Renal cortex interstitium (tissue), 11 donors: Measurements from ENCODE around the gene LFNG. TPM values are rescaled to one million over a fixed set of nuclear protein-coding genes. Genes with fewer than 3 reads are reported as not detected.
"Not testable (repeated sequence)": the region's sequence is repeated elsewhere in the genome, so short reads cannot be mapped to it uniquely, and the experiment has no call there.

Experiments
- DNase-seq, 11 donors: peaks; one replicate each; pipeline ENCODE4 v3.0.0-alpha.2; 2013; ENCODE audit warnings: low read depth in 9 of 11, low spot score in 4 of 11; ENCODE audit errors: extremely low read depth in 1 of 11
- polyA plus RNA-seq, 3 donors: library from polyadenylated mRNA; unstranded; fragments of 120-200 nt; gene quantifications; one replicate each; pipeline ENCODE4 v1.2.1, GENCODE V29; 2013; ENCODE audit not compliant: insufficient read length in 3 of 3

The LFNG gene
- polyA plus RNA-seq, 3 donors: 24.1 to 37.5 (median 36.7) TPM

DNA sequence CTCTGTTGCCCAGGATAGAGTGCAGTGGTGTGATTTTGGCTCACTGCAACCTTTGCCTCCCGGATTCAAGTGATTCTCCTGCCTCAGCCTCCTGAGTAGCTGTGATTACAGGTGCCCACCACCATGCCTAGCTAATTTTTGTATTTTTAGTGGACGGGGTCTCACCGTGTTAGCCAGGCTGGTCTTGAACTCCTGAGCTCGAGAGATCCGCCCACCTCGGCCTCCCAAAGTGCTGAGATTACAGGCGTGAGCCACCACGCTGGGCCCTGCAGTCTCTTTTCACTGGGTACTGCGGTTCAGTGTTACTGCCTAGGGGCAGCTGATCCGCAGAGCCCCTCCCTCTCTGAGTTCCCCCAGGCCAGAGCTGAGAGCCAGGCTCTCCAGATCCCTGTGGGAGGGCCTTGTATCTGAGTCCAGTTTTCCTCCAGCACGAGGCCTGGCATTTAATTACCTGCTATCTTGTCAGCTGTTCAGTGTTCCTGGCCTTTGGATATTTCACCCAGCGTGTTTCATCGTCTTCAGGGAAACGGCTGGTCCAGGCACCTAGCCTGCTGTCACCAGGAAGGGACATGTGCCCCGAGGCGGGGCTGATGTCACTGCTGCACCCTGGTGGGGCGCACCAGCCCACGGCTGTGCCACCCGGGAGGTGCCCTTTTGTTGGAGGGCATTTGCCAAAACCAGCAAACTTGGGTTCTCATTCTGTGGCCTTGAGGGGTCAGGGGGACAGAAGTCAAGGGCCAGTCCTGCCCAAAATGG, 16.5 kb downstream of the LFNG start:
- DNase-seq: not testable (repeated sequence)

DNA sequence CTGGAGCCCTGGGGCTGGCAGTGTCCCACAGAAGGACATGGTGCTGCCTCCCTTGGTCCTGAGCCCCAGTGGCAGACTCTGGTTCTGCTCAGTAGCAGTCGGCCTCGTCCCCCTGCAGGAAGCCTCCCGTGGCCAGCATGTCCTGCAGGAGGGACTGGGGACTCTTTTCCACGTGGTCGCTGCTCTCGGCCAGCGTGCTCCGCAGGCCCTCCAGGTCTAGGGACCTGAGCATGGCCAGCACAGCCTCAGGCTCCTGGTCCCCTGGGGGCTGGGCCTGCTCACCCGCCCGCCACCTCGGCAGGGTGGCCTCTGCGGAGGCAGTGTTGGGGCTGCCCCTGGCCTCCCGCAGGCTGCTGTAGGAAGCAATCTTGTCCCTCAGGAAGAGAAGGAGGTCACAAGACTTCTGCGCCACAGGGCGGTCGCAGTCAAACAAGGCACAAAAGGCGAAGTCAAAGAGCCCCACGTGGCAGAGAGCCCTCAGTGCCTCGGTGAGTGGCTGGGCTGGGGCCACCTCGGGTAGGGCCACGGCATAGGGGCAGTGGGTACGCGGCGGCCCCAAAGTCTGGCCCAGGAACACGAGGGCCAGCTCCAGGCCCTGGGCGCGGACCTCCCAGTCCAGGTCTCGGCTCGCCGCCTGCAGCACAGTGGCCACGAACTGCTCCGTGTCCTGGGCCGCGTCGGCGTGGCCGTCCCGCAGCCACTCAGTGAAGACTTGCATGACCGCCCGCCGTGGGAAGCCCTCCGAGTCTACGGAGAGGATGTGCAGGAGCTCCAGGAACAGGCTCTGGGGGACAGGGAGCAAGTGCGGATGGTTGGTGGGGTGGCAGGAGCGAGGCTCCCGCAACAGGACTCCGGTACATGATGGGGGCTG, 18.6 kb downstream of the LFNG start:
- DNase-seq: no peak

DNA sequence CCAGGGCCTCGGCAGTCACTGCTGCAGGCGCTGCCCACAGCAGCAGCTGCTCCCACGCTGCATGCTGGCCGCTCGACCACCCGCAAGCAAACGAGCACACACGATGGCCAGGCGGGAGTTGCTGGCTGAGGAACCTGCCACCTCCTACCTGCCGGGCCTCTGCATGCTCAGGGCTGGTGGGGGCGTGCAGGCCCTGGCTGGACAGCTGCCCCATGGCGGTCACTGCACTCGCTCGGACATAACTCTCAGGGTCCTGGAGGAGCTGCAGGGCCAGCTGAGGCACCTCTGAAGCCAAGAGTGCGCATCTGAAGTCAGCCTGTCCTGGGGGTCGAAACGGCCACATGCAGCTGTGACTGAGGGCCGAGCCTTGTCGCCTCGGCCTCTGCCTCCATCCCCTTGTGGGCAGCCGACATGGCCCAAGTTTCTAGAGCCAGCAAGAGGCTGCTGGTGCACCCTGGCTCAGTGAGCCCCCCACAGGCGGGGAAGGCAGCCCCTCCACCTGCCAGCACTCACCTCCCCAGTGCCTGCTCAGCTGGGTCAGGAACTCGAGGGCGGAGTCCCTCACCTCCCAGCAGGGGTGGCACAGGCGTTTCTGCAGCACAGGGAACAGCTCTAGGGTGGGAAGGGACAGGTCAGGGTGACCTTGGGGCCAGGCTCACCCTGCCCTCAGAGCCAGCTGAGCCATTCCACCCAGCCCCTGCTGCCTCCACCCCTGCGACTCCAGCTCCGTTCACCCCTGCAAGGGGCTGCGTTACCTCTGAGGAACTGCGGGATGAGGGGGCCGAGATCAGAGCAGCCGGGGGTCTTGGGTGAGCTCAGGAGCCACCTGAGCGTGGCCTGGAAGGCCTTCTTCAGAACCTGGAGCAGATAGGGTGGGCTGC, 19.7 kb downstream of the LFNG start:
- DNase-seq: no peak

DNA sequence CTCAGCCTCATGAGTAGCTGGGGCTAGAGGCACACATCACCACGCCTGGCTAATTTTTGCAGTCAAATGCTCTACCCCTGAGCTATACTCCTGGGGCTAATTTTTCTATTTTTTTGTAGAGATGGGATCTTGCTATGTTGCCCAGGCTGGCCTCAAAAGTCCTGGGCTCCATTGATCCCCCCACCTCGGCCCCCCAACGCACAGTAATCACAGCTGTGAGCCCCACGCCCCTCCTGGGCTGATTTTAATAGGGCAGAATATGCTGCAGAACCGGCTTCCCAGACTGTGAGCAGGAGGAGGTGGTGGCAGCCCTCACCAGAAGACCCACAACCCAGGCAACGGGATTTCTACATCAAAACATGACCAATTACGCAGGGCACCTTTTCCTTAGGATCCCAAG, 20.6 kb downstream of the LFNG start:
- DNase-seq: no peak

DNA sequence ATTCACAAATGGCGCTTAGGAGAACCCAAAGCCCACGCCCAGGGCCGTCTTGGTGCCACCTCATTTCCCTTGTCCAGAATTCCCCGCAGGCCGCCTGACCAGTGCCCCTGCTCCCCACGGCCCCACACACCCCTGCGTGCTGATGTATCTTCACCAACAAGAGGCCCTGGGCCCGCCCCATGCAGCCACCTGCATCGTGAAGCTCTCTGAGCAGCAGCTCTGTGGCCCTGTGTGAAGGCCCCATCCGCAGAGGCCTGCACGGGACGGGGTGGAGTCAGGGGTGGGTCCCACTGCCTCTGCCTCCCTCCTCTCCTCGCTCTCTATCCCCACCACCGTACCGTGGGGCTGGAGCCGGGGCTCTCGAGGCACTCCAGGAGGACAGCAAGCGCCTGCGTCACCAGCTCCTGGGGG, 21.1 kb downstream of the LFNG start:
- DNase-seq: no peak

DNA sequence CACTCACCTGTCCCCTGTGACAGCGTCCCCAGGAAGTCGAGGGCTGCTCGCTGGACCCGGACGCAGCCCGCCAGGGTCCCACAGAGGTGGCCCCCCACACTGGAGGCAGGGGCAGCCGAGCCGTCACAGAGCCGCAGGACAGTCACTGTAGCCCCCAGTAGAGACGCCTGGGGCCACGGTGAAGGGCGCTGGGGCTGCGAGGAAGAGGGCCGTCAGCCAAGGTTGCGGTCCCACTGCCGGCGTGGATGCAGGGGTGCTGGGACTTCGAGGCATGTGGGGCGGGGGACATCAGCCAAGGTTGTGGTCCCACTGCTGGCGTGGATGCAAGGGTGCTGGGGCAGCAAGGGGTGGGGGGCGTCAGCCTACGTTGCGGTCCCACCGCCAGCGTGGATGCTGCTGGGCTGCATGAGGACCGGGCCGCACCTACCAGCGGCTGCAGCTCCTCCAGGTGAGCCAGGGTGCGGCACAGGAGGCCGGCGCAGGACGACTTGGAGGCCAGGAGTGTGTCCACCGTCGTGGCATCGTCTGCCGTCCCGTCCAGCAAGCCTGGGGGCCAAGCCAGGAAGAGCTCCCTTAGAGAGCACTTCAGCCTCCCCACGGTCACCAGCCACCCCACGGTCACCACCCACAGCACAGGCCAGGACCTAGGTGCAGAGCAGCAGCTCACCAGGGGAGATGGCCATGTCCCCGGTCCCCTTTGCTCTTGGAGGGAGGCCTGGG, 21.9 kb downstream of the LFNG start:
- DNase-seq: no peak

DNA sequence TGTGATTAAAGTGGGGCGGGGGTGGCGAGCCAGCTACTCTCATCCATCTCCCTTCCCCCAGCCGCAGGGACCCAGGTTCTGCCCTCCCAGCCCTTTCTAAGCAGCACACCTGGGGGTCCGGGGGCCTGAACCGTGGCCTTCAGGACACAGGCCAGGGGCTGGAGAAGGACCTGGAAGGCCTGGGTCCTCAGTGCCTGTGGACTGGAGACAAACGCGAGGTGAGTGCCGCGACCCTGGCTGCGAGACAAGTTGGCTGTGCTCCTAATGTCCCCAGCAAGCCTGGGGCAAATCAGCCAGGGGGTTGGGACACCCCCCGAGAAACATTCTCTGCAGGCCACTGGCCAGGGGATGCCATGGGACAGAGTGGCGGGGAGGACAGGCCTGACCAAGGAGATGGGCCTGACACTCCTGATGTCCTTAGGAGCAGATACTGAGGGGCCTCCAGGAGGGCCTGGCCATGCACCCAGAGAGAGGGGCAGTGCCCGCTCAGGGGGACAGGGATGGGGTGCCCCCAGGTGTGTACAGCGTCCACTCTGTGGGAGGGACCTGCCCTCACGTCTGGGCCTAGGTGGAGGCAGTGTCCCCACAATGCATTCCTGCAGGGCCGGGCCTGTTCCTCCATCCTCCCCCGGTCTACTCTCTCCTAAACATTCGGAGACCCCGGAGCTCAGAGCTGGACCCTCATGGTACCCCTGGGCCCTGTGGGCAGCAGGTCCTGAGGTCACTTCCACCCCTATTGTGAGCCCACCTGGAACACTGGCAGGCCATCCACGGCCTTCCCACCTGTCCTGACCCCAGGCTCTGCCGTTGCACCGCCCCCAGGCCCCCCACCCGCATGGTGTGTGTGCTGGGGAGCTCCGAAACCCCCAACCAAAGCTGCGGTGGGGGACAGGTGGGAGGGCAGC, 22.7 kb downstream of the LFNG start:
- no peak for DNase-seq

DNA sequence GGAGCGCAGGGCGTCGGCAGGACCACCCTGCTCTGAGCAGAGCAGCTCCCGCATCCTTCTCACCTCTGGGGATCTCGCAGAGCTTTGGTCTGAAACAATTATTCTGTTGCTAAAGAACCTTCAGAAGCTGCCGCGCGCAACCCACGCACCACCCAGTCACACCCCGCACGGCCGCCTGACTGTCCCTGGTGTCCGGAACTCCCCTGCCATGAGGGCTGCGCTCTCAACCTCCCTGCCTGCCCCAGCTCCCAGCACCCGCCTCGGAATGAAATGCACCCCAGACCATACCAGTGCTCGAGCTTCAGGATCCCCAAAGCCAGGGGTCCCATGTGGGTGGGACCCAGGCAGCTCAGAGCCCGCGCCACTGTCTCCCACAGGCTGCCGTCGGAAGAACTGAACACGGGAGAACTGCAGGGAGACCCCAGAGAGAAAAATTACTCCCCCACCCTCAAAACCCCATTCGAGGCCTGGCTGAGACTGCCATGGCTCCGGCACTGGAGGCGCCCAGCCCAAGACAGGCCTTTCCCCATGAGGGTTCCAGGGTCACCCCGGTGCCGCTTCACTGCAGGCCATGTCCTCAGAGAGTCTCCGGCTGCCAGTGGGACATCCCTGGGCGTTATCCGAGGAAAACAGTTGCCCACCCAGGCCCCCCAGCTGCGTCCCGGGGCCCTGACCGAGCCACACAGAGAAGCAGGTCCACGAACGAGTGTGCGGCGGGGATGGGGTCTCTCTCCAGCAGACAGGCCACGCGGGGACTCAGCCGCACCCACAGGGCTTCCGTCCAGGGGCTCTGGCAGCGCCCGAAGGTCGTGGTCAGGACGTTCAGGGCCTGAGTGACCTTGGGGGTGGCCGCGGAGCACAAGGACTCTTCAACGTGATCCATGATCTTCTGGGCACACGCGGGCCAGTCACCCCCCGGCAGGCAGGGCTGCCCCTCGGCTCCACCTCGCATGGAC, 23.6 kb downstream of the LFNG start:
- DNase-seq: no peak

DNA sequence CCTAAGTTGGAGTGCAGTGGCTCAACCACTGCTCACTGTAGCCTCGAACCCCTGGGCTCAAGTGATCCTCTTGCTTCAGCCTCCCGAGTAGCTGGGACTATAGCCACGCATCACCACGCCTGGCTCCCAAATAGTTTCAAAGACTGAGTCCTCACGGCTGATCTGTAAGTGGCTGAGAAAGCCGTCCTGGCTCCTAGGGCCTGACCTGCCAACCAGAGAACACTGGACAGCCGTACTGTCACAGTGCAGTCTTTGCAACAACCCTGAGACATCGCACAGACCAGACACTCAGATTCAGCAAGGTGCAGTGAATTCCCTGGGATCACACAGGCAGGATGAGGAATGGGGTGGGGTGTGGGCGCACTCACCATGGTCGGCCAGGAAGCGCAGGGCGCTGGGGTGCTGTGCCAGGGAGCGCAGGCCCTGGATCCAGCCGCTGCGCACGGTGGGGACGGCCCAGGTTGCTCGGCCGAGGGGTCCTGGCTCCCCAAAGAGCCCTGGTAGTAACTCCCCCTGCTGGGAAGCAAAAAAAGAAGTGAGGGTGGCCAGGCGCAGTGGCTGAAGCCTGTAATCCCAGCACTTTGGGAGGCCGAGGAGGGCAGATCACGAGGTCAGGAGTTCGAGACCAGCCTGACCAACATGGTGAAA, 25.1 kb downstream of the LFNG start:
- no peak for DNase-seq

DNA sequence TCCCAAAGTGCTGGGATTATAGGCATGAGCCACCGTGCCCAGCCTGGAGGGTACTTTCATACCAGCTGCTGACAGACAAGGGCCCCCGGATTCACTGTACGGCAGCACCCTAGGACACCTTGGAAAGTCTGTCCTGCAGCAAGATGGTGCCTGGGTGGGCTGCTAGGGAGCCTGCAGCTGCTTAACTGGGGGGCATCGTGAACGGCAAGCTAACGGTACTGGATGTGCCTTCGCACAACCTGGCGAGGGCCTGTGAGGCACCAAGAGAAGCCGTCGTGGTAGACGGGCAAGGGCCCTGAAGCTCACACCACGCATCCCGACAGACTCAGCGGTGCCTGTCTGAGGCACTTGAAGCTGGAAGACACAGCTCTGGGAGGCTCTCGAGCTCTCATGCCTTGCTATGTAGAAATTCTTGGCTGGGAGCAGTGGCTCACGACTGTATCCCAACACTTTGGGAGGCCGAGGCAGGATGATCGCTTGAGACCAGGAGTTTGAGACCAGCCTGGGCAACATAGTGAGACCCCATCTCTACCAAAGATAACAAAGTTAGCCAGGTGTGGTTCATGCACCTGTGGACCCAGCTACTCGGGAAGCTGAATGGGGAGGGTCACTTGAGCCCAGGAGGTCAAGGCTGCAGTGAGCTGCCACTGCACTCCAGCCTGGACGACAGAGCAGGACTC, 26.3 kb downstream of the LFNG start:
- no peak for DNase-seq

DNA sequence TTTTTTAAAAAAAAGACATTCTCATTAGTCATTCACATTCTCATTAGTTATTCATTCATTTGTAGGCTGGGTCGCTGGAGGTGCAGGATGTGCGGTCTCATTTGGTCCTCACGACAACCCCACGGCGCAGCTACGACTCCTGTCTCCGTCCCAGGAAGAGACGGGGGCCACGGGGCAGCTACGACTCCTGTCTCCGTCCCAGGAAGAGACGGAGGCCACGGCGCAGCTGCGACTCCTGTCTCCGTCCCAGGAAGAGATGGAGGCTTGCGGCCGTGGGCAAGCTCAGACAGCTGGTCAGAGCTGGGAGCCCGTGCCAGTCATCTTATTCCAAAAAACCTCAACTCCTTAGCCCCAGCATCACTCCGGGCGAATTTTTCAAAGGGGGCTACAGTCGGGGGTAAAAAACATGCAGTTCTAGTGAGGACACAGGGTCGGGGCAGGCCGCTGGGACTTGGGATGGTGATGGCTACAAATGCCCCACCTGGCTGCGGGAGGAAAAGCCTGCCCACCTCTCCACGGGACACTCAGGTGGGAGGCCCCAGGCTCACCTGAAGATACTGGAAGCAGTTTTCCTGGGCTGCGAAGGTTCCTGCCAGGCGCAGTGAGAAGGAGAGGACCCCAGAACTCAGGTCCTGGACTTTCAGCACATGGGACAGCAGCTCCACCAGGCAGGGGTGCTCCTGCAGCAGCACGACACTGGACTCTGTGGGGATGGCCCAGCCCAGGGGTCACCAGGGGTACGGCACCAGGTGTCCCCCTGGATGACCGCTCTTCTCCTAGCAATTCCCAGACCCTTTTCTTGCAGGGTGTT, 27.4 kb downstream of the LFNG start:
- no peak for DNase-seq

DNA sequence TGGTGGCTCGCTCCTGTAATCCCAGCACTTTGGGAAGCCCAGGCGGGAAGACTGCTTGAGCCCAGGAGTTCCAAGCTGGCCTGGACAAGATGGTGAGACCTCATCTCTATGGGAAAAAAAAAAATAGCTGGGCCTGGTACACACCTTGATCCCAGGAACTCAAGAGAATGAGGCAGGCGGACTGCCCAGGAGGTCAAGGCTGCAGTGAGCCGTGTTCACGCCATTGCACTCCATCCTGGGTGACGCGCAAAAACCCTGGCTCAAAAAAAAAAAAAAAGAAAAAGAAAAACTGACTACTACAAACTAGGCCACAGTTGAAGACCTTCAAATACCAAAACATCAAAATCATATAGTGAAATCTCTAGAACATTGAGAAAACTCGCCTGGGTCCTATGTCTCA, 31.8 kb downstream of the LFNG start:
- no peak for DNase-seq

DNA sequence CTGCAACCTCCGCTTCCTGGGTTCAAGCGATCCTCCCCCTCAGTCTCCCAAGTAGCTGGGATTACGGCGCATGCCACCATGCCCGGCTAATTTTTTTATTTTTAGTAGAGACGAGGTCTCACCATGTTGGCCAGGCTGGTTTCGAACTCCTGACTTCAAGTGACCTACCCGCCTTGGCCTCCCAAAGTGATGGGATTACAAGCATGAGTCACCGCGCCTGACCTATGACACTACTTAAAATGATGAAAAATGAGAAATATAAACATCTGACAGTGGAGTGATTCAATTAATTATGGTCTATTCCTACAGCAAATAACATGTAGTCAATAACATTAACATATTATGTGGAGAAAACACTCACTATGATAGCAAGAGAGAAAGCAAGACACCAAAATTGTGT, 33.5 kb downstream of the LFNG start:
- DNase-seq: no peak

DNA sequence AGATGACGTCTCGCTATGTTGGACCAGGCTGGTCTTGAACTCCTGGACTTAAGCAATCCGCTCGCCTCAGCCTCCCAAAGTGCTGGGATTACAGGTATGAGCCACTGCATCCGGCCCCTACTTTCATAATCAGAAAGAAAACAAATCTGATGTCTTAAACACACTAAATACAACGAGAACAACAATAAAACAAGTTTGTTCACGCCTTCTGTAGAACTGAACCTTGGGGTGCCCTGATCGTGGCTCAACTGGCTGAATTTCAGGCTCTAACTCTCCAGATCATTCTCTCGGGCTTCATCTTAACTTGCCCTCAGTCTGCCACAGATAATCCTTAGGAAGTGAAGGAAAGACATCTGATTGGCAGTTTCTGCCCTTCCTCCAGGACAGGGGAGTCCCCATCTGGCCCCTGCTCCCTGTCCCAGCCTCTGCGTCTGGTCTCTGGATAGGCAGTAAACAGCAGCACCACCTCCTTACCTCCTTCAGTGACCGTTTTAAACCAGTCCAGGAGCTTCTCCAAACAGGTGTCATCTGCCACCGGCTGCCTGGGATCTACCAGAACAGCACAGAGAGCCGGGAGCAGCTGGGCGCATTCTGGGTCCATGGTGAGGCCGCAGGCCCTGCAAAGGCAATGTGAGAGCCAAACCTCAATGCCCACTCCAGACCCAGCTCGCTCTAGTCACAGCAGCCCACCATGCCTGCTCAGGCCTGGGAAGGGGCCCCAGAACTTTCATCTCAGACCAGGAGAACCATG, 34.4 kb downstream of the LFNG start:
- DNase-seq: no peak
